TTC549 (cell line): Measurements from ENCODE around the gene ZNF330.

Source experiments
- FAIRE-seq: peaks from 2 replicates; lab custom pipeline; 2012; peaks lifted over from hg19 to GRCh38; lab: Jason Lieb, UNC

Gene ZNF330

DNA sequence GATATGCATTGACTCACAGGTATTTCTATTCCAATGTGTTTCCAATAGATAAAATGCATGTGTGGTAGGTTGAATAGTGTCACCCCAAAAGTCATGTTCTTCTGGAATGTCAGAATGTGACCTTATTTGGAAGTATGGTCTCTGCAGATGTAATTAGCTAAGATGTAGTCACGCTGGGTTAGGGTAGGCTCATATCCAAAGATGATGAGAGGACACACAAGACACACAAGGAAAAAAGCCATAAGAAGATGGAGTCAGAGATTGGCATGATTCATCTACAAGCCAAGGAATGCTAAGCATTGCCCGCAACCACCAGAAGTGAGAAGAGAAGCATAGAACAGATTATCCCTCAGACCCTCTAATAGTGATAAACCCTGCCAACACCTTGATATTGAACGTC lies 17.5 kb downstream of the ZNF330 start:
- FAIRE-seq, result no peak

DNA sequence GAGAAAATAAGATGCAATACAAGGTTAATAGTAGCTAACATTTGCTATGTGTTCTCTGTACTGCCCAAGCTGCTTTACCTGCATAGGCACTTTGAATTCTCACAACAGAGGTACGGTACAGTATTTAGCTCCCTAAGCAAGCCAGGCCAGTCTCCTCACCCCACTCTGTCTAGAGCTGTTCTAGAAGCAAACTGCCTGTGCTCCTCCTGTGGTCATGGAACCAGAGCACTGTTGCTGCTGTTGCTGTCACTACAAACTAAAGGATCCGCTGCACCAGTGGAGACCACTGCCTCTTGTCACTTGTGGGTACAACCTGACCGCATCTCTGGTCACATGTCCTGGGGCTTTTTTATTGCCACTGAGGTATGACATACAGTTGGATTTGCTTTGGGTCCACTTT lies 19.6 kb downstream of the ZNF330 start:
- FAIRE-seq, result no peak

DNA sequence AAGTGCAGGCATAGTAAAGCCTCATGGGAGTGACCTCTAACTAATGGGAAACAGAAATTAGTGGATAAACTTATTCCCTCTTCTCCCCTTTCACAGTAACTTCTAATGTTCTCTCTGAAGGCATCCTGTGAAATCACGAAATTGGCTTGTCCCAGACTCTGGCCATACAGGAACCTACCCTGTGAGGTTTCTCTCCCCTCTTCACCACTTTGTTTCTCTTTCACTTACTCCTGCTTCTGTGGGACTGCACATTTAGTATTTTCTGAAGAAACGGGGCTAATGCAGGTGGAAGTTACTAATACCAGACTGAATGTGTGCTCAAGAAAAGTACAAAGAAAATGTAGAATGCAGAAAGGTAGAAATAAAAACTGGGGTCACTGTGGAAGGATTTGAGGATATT lies 20.0 kb downstream of the ZNF330 start:
- no peak for FAIRE-seq

DNA sequence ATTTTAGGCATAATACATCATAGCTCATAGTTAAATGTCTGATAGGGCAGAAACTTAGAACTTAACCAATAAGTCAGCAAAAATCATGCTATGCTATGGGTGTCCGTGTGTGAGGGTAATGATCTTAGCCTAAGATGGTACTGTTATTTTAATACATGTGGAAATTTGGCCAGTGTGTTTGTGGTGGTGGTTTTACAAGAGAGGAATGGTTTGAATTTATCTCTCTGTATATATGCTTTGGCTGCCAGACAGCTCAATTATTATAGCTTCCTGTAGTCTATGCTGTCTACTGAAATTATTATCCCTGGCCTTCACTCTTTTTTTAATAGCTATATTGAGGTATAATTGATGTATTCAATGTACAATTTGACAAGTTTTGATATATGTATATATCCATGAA lies 21.3 kb downstream of the ZNF330 start:
- no peak for FAIRE-seq

DNA sequence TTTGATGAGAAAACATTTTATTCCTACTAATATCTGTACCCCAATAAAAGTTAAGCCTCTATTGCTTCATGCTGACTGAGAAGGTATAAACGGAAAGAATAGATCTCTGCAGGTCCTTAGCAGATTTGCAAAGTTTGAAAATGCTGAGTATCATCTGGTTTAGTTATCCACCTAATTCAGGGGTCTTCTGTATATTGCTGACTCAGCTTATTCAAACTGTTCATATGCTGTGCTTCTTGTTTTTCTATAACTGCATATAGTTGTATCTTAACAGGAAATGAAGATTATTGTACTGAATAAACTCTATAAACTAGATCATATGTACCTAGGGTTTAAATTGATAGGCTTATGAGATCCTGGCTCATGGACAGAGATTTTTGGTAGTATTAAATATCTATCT lies 23.7 kb downstream of the ZNF330 start:
- no peak for FAIRE-seq

DNA sequence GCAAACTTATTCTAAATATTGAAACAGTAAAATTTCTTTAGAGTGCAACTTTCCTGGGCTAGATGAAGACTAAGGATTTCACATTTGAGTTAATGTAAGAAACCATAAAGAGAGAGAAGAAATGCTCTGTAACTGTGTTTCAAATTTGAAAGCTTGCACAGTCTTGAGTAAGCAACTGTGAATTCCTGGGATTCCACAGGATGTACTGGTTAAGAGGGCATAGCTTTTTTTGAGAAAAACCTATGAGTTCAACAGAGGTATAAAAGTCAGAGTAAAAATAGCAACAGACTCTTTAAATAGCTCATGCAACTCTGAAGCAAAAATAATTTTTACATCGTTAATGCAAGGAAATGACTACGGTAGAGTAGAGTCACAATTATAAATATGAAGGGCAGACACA lies 25.5 kb downstream of the ZNF330 start:
- no peak for FAIRE-seq

DNA sequence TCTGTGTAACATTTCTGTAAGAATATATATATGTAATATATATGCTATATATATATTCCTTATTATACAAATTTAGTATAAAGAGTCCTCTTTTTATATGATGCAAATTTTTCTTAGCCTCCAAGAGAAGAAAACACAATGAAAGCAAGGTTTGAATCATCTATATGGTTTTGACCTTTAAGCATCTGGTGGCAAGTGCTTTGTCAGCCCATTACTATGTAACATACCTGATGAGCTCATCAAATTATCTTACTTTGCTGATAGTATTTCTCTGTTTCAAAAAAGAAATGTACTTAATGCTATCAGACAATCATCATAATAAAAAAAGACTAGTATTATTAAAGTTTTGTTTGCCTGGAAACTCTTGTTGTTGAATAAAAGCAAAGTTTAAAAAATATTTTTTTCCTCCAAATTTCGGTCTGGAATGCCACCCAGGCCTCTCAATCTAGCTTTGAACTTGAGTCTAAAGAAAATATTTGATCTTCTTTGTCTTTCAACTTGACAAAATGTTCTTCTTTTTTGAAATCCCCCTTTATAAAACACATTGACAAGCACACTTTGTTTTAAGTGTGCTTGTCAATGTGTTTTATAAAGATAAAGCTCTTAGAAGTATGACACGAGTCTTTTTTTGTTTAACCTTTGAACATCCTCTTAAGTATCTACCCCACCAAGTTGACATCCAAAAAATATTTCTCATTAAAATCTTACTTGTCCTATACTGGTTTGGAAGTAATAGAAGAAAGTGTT lies 26.2 kb downstream of the ZNF330 start:
- FAIRE-seq, result no peak

DNA sequence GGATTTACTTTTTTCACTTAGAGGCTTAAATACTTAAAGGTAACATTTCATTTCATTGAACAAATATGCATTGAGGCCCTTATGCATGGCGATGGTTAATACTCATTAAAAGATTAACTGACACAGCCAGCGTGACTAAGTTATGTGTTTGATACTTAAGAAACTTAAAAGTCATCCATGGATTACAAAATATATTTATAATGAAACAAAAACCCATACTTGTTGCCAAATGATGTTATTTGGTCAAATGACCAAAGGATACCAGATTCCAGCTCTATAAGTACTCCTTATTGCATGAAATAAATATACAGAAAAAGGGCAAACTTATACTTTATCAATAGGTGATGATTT lies 26.7 kb downstream of the ZNF330 start:
- FAIRE-seq, result no peak

DNA sequence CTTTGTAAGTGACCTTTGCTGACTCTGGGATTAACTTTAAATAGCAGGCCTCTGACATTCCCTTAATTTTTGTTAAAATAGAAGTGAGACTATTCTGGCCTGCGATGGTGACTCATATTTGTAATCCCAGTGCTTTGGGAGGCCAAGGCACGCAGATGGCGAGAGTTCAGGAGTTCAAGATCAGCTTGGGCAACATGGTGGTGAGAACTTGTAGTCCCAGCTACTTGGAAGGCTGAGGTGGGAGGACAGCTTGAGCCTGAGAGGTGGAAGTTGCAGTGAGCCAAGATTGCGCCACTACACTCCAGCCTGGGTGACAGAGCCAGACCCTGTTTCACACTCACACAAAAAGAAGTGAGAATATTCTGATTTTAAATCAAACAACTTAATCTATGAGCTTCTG lies 27.3 kb downstream of the ZNF330 start:
- no peak for FAIRE-seq

DNA sequence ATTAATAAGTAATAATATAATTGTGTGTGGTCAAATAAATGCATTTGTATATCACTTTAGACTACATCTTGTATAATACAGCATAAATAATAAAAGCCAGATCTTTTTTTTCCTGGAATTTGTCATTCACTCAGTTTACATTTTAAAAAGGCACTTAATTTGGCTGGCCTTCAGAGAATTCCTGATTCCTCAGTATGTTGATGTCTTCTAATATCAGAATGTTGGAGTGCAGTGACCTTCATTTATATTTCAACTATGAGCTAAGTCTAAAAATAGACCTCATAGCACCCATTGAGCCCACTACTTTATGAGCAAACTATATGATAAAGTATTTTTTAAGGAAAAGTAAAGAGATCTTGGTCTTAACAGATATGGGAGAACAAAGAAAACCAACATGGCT lies 27.8 kb downstream of the ZNF330 start:
- no peak for FAIRE-seq

DNA sequence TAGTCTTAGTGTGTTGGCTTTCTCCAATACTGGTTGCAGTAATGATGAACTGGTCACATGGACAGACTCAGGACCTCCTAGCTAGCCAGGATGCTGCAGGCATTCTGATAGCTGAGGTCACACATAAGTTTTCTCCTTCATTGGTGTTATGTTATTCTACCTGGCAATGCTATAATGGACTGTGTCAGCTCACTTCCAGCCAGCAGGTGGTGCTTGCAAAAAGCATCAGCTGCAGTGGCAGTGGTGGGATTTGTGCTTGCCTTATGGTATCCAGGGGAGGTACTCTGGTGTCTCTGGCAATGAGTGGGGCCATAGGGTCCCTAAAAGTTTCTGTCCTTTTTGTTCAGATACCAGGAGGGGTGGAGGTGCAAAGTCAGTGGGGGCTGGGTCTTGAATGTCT lies 33.6 kb downstream of the ZNF330 start:
- no peak for FAIRE-seq

DNA sequence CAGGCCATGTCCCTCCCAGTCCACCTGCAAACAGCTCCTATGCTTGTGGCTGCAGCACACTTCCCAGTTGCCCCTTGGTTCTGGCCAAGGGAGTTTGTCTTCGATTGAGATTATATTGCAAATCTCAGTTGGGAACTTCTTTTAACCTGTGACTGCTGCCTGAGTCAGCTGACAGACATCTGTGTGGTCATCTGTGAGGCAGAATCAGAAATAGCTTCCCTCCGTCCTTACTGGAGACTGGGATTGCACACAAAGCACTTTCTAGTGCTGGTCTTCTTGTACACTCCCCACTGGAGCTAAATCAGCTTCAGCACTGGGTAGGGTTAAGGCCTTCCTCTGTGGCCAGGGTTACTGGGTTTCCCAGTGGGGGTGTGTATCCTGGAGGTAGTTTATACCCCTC lies 34.3 kb downstream of the ZNF330 start:
- FAIRE-seq, result no peak

DNA sequence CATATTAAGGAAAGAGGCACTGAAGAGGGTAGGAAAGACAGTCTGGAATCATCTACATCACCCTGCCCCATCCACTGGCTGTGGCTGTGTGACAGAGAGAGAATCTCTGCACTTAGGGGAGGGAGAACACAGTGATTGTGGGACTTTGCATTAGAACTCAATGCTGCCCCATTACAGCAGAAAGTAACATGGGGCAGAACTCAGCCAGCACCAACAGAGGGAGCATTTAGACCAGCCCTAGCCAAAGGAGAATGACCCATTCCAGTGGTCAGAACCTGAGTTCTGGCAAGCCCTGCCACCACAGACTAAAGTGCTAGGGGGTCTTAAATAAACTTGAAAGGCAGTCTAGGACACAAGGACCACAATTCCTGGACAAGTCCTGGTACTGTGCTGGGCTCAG lies 37.9 kb downstream of the ZNF330 start:
- no peak for FAIRE-seq

DNA sequence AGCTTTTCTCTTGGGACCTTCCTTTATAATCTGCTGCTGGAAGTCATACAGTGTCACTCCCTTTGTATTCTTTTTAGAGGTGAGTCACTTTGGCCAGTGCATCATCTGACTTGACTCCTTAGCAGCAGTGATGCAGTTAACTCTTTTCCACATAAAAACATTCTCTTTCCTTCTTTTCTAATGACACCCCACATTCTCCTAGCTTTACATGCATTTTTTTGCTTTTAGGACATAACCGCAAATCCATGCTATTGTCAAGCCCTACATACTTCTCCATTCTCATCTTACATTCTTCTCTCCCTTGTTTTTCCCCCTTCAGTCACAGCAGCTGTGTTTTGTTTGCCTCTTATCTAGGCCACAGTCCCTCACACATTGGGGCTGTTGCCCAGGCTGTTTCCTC lies 55.1 kb downstream of the ZNF330 start:
- FAIRE-seq, result no peak

DNA sequence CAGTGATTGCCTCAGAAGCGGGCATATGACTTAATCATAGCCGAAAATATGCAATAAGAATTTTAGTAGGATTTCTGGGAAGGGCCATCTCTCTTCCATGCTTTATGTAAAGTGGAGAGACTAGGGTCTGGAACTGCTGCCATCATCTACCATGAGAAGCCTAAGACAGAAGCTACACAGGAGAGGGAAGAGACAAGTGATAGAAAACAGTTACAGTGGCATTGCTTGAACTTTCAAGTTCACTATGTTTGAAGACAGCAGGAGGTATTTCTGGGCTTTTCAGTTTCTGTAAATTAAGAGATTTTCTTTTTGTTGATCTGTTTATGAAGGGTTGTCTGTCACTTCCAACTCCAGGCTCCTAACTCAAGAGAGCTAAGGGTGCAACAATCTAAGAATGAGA lies 62.5 kb downstream of the ZNF330 start:
- FAIRE-seq, result no peak

DNA sequence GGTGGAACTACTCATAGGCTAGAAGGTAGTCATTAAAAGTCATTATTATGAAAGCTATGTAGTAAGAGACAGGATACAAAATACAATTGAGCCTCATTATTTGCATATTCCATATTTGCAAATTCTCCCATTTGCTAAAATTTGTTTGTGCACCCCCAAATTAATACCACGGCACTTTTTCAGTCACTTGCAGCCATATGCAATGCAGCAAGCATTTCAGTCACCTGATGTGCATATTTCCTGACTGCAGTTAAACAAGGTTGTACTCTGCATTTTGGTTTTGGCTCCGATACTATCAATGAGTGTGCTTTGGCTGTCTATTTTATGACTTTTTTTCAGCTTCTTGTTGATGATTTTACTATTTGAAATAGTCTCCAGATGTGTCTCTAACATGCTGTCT lies 62.9 kb downstream of the ZNF330 start:
- FAIRE-seq, result no peak
